Ascending aorta (tissue), 2 donors: ENCODE data around the gene PRSS27. TPM values are rescaled to one million over a fixed set of nuclear protein-coding genes. Genes with fewer than 3 reads are reported as not detected.

ENCODE experiments used
- DNase-seq, 2 donors: peaks; one replicate each; pipeline ENCODE4 v3.0.0-alpha.2; 2019; ENCODE audit warnings: low spot score in 2 of 2
- H3K27ac ChIP-seq, 2 donors: fragments of 200-600 bp; sonication (generic); one replicate each; pipeline ENCODE4 v1.5.1; 2016 to 2017; ENCODE audit warnings: mild to moderate bottlenecking in 1 of 2
- H3K27me3 ChIP-seq: fragments of 200-600 bp; sonication (generic); one replicate; pipeline ENCODE4 v1.5.1; 2017
- H3K36me3 ChIP-seq, 2 donors: fragments of 200-600 bp; sonication (generic); one replicate each; pipeline ENCODE4 v1.5.1; 2016
- H3K4me1 ChIP-seq, 2 donors: fragments of 200-600 bp; sonication (generic); one replicate each; pipeline ENCODE4 v1.5.1; 2016 to 2017; ENCODE audit warnings: mild to moderate bottlenecking in 1 of 2
- H3K4me3 ChIP-seq, 2 donors: fragments of 200-600 bp; sonication (generic); one replicate each; pipeline ENCODE4 v1.5.1; 2016 to 2017; ENCODE audit warnings: mild to moderate bottlenecking in 1 of 2
- H3K9me3 ChIP-seq, 2 donors: fragments of 200-600 bp; sonication (generic); one replicate each; pipeline ENCODE4 v1.5.1; 2016
- intact Hi-C: fragments of 100-400 bp; cut with DNase I; formaldehyde crosslinking; loops from one replicate; pipeline ENCODE4 v1.15.1; 2023
- total RNA-seq: library from RNA; depleted of rRNA; stranded (reverse); fragments of >200 nt; gene quantifications from one replicate; pipeline ENCODE4 v1.1.0, GENCODE V29; 2016
- TF ChIP-seq, protein P1 (sequence below), 3 experiments: fragments of 200-600 bp in 2 of 3; fragments of 450-650 bp in 1 of 3; sonication (generic) in 2 of 3; IDR thresholded peaks; one replicate each; pipeline ENCODE4 v1.5.1; 2016 to 2019; ENCODE audit warnings: antibody characterized with exemption in 3 of 3, mild to moderate bottlenecking in 1 of 3, moderate library complexity in 1 of 3

Gene PRSS27
- total RNA-seq, 1 donor from 2014 or later, result not detected

DNA sequence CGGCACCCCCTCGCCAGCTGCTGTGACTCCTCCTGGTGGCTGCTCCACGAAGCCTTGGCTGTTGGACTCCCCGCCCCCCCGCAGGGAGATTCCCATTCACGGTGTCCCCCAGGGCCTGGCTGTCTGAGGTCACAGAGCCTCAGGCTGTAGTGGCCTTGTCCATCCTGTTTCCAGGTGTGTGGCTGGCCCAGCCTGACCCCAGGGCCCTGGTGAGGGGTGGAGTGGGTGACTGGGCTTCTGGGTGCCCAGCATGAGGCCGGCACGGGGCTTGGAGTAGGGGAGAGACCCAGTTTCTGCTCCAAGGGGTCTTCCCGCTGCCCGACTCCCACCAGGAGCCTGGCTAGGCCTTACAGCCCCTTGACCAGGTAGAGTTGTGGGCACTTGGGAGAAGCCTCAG lies 10.4 kb downstream of the PRSS27 start:
- TF ChIP-seq, protein P1, sequence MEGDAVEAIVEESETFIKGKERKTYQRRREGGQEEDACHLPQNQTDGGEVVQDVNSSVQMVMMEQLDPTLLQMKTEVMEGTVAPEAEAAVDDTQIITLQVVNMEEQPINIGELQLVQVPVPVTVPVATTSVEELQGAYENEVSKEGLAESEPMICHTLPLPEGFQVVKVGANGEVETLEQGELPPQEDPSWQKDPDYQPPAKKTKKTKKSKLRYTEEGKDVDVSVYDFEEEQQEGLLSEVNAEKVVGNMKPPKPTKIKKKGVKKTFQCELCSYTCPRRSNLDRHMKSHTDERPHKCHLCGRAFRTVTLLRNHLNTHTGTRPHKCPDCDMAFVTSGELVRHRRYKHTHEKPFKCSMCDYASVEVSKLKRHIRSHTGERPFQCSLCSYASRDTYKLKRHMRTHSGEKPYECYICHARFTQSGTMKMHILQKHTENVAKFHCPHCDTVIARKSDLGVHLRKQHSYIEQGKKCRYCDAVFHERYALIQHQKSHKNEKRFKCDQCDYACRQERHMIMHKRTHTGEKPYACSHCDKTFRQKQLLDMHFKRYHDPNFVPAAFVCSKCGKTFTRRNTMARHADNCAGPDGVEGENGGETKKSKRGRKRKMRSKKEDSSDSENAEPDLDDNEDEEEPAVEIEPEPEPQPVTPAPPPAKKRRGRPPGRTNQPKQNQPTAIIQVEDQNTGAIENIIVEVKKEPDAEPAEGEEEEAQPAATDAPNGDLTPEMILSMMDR (IDR thresholded peaks at IDR 0.05), result no peak
- H3K4me3 ChIP-seq, result no peak overlapping the region
- intact Hi-C loops, result no loop called here
- peaks cover 31 to 43% of the 10 kb centered on the region in 2 donors for H3K36me3 ChIP-seq
- no peaks in the 10 kb centered on the region for H3K4me1 ChIP-seq
- DNase-seq, result no peak
- H3K27ac ChIP-seq, result no peak overlapping the region
- H3K9me3 ChIP-seq, result no peaks in the 10 kb centered on the region
- no peaks in the 10 kb centered on the region for H3K27me3 ChIP-seq

DNA sequence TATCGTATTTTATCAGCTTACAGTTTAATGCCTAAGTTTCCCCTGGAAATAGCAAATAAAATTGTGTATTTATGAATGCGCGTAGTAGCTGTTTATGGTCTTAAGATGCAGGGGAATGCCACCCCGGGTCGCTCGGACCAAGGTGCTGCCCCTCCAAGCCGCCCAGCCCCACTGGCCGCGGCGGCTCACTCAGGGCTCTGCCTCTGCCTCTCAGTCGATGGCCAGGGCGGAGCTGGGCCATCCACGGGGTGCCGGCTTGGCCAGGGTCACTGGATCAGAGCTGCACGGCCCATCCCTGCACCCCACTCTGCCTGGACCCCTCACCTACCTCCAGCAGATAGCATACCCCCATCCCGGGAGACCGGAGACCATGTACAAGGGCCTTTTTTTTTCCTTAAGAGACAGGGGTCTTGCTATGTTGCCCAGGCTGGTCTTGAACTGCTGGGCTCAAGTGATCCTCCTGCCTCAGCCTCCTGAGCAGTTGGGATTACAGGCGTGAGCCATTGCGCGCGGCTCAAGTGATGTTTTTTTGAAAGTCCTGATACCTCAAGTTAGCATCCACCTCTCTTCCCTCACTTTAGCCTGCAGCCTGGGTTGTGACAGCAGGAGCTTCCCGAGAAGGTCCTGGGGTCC lies 11.0 kb downstream of the PRSS27 start:
- TF ChIP-seq, protein P1 (IDR thresholded peaks at IDR 0.05), result no peak
- intact Hi-C loops, result no loop called here
- Histone ChIP-seq H3K36me3 (peaks cover 36 to 46% of the 10 kb centered on the region in 2 donors), H3K4me1 (no peaks in the 10 kb centered on the region), H3K27me3 (no peaks in the 10 kb centered on the region), H3K27ac (no peak overlapping the region), H3K4me3 (no peak overlapping the region), H3K9me3 (no peaks in the 10 kb centered on the region)
- no peak for DNase-seq

DNA sequence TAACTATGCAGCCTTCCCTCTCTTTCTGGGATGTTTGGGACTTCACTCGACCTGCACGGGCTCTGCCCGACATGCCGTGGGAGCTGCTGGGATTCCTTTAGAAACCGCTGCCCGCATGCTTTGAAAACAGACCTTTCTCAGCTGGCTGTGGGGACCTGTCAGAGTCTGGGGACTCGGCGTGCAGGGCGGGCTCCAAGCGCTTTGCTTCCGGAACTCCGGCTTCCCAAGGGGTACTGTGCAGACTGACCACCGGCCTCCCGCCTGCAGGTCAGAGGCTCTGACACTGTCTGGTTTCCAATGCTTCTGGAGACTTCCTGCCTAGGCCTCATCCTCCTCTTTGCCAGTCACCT lies 11.8 kb downstream of the PRSS27 start:
- peaks cover 42 to 54% of the 10 kb centered on the region in 2 donors for H3K36me3 ChIP-seq

DNA sequence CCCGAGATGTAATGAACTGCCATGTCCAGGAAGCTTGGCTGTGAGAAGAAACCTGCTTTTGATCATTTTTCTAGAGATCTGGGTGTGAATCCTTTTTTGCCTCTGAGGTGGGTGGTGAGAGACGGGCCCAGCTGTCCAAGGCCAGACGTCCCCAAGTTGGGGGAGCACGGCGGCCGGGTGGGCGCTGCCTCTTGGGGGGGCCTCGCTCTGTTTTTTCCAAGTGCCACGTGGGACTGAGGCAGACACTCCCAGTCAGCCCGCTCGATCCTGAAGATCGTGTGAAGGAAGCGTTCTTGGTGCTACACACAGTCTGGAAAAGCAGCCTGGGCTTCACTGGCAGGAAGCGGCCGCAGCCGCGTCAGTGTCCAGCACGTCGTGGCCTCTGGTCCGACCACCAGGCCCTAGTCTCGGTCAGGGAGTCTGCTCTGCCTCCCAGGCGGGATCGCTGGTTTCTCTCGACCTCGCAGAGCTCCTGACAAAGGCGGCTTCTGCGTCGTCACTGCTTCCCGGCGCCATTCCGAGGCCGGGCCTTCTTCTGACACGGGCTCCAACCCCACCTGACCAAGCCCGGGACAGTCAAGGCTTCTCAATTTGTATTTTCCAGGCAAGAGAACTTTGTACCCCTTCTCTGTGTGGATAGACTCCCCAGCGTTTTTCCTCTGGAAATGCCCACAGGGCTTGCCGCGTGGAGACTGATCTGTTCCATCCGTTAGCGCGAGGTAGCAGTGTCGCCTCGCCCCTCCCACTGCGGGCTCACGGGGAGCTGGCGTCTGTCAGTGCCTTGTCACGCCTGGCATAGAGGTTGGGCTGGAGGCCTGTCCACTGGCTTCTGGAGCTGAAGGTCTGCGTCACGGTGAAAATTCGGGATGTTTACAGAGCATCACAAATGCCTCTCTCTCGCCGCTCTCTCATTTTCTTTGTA lies 12.4 kb downstream of the PRSS27 start:
- Histone ChIP-seq H3K4me1 (no peaks in the 10 kb centered on the region), H3K4me3 (no peak overlapping the region), H3K9me3 (no peaks in the 10 kb centered on the region), H3K36me3 (peaks cover 47 to 60% of the 10 kb centered on the region in 2 donors), H3K27ac (no peak overlapping the region), H3K27me3 (no peaks in the 10 kb centered on the region)
- no peak for DNase-seq
- TF ChIP-seq, protein P1 (IDR thresholded peaks at IDR 0.05), result no peak
- intact Hi-C loops, result no loop called here

More for the DNA sequence above, 11.8 kb downstream of the PRSS27 start:
- no peaks in the 10 kb centered on the region for H3K4me1 ChIP-seq
- intact Hi-C loops, result no loop called here
- H3K27me3 ChIP-seq, result no peaks in the 10 kb centered on the region
- no peaks in the 10 kb centered on the region for H3K9me3 ChIP-seq
- no peak for DNase-seq
- TF ChIP-seq, protein P1 (IDR thresholded peaks at IDR 0.05), result no peak
- H3K27ac ChIP-seq, result no peak overlapping the region
- H3K4me3 ChIP-seq, result no peak overlapping the region

DNA sequence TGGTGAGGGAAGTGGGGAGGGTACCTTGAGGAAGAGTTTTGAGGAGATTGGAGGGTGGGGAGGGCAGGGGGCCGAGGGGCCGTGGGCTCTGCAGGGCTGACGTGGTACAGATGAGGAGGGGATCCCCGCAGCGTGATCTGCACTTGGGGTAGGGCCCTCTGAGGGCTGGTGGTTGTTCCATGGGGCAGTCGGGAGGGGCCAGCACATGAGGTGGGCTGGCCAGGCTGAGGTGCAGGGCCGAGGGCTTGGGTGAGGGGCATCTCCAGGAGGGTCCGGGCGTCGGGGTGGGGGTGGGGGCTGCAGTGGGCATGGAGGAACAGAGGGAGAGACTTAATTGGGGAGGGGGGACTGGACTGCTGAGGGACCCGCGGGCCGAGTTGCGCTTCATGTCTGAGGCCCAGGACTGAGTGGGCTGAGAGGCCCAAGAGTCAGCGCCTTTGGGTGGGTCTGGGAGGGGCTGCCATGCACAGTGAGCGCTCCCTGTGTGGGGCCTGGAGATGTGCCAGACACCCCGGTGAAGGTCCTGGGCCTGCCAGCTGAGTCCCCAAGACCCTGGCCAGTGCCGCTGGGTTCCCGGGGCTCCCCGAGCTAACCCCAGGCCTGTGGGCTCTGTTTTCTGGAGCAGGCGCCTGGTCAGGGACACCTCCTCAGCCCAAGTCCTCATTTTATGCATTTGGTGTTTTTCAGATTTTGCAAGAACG lies 13.3 kb downstream of the PRSS27 start:
- no peak overlapping the region for H3K4me3 ChIP-seq
- H3K27ac ChIP-seq, result no peak overlapping the region
- H3K27me3 ChIP-seq, result no peaks in the 10 kb centered on the region
- no peaks in the 10 kb centered on the region for H3K4me1 ChIP-seq
- intact Hi-C loops, result no loop called here
- no peaks in the 10 kb centered on the region for H3K9me3 ChIP-seq
- DNase-seq, result no peak
- peaks cover 55 to 69% of the 10 kb centered on the region in 2 donors for H3K36me3 ChIP-seq
- TF ChIP-seq, protein P1 (IDR thresholded peaks at IDR 0.05), result no peak
